K562 (cell line): ENCODE measurements around the gene CNTRL.

Experiments used
- GTF2F1 ChIP-seq: IDR thresholded peaks from 2 replicates; pipeline ENCODE4 v1.6.1; 2011; ENCODE audit warnings: low read depth, low read length, improper control_type of control experiment
- NR2C2 ChIP-seq, 2 experiments: fragments of 200-800 bp in 1 of 2; sonication (Bioruptor generic) in 1 of 2; sonication (generic) in 1 of 2; formaldehyde crosslinking in 1 of 2; IDR thresholded peaks; 2 replicates each; pipeline versions ENCODE4 v1.6.1 to v1.8.0; 2016 to 2022; ENCODE audit warnings: mild to moderate bottlenecking in 1 of 2, missing compliant biosample characterization in 1 of 2, missing genetic modification characterization in 1 of 2, missing genetic modification reagents in 1 of 2
- PCBP1 ChIP-seq: fragments of 200-400 bp; formaldehyde crosslinking; IDR thresholded peaks from 2 replicates; pipeline ENCODE4 v1.6.1; 2018; ENCODE audit warnings: mild to moderate bottlenecking, low read depth, low read length; ENCODE audit not compliant: poor library complexity, severe bottlenecking
- PML ChIP-seq: IDR thresholded peaks from 2 replicates; pipeline ENCODE4 v1.6.1; 2012; ENCODE audit warnings: low read length, inconsistent platforms
- ZBTB7A ChIP-seq: IDR thresholded peaks from 2 replicates; pipeline ENCODE4 v1.6.1; 2011; ENCODE audit warnings: low read depth, mild to moderate bottlenecking, low read length, moderate library complexity, borderline replicate concordance; ENCODE audit not compliant: control insufficient read depth
- TF ChIP-seq, protein P1 (sequence below), 3 experiments: IDR thresholded peaks in 2 of 3; conservative IDR thresholded peaks in 1 of 3; 2 replicates each; pipeline ENCODE4 v1.5.1; 2011 to 2012; ENCODE audit warnings: low read length in 3 of 3, mild to moderate bottlenecking in 3 of 3, control low read depth in 2 of 3, improper control_type of control experiment in 1 of 3, inconsistent platforms in 1 of 3, low read depth in 1 of 3, mixed read lengths in 1 of 3, moderate library complexity in 1 of 3; ENCODE audit not compliant: insufficient read depth in 2 of 3

DNA sequence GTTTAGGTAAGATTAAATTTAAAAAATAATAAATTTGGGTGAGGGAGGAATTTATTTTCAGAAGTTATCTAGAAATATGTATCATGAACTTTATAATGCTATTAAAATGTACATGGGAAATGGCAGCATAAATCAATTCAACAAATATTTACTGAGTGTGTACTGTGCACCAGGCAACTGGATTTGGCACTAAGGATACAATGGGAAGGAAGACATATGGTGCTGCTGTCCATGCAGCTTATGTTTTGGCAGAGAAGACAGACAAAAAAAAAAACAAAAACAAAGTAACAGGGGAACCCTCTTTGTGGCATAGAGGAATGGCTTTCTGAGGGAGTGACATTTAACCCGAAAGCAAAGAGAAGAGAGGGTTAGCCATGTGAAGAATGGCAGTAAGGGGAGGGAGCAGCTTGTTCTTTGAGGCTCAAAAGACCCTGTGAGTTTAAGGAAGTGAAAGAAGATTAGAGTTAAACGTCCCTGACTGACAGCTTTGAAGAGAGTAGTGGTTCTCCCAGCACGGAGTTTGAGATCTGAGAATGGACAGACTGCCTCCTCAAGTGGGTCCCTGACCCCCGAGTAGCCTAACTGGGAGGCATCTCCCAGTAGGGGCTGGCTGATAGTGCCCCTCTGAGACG, 23.9 kb downstream of the CNTRL start:
- no peak for TF ChIP-seq PCBP1
- TF ChIP-seq, protein P1, sequence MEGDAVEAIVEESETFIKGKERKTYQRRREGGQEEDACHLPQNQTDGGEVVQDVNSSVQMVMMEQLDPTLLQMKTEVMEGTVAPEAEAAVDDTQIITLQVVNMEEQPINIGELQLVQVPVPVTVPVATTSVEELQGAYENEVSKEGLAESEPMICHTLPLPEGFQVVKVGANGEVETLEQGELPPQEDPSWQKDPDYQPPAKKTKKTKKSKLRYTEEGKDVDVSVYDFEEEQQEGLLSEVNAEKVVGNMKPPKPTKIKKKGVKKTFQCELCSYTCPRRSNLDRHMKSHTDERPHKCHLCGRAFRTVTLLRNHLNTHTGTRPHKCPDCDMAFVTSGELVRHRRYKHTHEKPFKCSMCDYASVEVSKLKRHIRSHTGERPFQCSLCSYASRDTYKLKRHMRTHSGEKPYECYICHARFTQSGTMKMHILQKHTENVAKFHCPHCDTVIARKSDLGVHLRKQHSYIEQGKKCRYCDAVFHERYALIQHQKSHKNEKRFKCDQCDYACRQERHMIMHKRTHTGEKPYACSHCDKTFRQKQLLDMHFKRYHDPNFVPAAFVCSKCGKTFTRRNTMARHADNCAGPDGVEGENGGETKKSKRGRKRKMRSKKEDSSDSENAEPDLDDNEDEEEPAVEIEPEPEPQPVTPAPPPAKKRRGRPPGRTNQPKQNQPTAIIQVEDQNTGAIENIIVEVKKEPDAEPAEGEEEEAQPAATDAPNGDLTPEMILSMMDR (IDR thresholded peaks at IDR 0.05 in 2 of 3, conservative IDR thresholded peaks at IDR 0.05 in 1 of 3; ENCODE audit: insufficient read depth in 2 of 3, low read depth in 1 of 3, low read length in 3 of 3), result no peak
- TF ChIP-seq ZBTB7A, result no peak
- TF ChIP-seq NR2C2 (CRISPR knock-in tag; IDR thresholded peaks at IDR 0.05), result no peak
- TF ChIP-seq NR2C2 (tag; IDR thresholded peaks at IDR 0.05), result no peak
- no peak for TF ChIP-seq GTF2F1
- no peak for TF ChIP-seq PML
